Gastrocnemius medialis (tissue), 4 donors: ENCODE measurements around the gene TMEM45B.

ENCODE experiments used
- POLR2A ChIP-seq, 2 donors: fragments of 450-650 bp; IDR thresholded peaks; one replicate each; pipeline ENCODE4 v1.6.1; 2017; ENCODE audit warnings: antibody characterized with exemption in 2 of 2, mild to moderate bottlenecking in 2 of 2, moderate library complexity in 2 of 2
- TF ChIP-seq, protein P1 (sequence below), 5 experiments: fragments of 450-650 bp in 3 of 5; fragments of 200-600 bp in 2 of 5; sonication (generic) in 2 of 5; IDR thresholded peaks in 4 of 5; conservative IDR thresholded peaks in 1 of 5; 1 replicate in 4 of 5; 2 replicates in 1 of 5; pipeline ENCODE4 v1.5.1; 2016 to 2019; ENCODE audit warnings: antibody characterized with exemption in 5 of 5, mild to moderate bottlenecking in 3 of 5, moderate library complexity in 3 of 5

DNA sequence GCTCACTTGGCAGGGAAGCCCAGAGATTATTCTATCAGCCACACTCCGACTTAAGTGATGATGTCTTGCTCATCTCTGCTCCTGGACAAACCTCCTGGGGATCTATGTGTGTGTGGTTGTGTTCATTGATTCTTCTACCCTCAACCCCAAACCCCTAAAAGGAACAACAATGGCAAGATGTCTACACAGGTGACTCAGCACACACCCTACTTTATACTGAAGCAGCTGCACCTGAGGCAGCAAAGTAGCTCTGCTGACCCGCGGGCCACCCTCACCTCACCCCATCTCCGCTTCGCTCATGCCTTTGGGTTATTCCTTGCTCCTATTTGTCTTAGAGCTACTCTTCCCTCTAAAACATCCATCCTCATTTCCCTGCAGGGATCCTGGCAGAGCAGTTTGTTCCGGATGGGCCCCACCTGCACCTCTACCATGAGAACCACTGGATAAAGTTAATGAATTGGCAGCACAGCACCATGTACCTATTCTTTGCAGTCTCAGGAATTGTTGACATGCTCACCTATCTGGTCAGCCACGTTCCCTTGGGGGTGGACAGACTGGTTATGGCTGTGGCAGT is 38.7 kb downstream of the TMEM45B start:
- TF ChIP-seq, protein P1, sequence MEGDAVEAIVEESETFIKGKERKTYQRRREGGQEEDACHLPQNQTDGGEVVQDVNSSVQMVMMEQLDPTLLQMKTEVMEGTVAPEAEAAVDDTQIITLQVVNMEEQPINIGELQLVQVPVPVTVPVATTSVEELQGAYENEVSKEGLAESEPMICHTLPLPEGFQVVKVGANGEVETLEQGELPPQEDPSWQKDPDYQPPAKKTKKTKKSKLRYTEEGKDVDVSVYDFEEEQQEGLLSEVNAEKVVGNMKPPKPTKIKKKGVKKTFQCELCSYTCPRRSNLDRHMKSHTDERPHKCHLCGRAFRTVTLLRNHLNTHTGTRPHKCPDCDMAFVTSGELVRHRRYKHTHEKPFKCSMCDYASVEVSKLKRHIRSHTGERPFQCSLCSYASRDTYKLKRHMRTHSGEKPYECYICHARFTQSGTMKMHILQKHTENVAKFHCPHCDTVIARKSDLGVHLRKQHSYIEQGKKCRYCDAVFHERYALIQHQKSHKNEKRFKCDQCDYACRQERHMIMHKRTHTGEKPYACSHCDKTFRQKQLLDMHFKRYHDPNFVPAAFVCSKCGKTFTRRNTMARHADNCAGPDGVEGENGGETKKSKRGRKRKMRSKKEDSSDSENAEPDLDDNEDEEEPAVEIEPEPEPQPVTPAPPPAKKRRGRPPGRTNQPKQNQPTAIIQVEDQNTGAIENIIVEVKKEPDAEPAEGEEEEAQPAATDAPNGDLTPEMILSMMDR (IDR thresholded peaks at IDR 0.05 in 4 of 5, conservative IDR thresholded peaks at IDR 0.05 in 1 of 5): no peak
- no peak for TF ChIP-seq POLR2A (IDR thresholded peaks at IDR 0.05)
